ENCODE results near the gene NAT14.

NAT14 gene

GRCh38 chr19:55500368-55500952, 15.5 kb downstream of the NAT14 start:
- no peak for DNase-seq (ENCODE audit: low read depth in 1 of 2, low spot score in 1 of 2)

- no peak for DNase-seq (ENCODE audit: low read depth in 1 of 2, low spot score in 1 of 2)
Measured at GRCh38 chr19:55502197-55502952, 17.4 kb downstream of the NAT14 start.

GRCh38 chr19:55503157-55503501, 18.1 kb downstream of the NAT14 start:
- DNase-seq (ENCODE audit: low read depth in 1 of 2, low spot score in 1 of 2) = no peak

GRCh38 chr19:55503502-55504251, 18.7 kb downstream of the NAT14 start:
- peak; percentile 86 to 93 for DNase-seq (ENCODE audit: low read depth in 1 of 2, low spot score in 1 of 2)

- no peak for DNase-seq (ENCODE audit: low read depth in 1 of 2, low spot score in 1 of 2)
Measured at GRCh38 chr19:55504252-55504603, 19.2 kb downstream of the NAT14 start.

- DNase-seq (ENCODE audit: low read depth in 1 of 2, low spot score in 1 of 2) = no peak
Measured at GRCh38 chr19:55504981-55505380, 20.0 kb downstream of the NAT14 start.

- no peak for DNase-seq (ENCODE audit: low read depth in 1 of 2, low spot score in 1 of 2)
Measured at GRCh38 chr19:55508120-55508519, 23.1 kb downstream of the NAT14 start.

GRCh38 chr19:55516878-55517620, 32.1 kb downstream of the NAT14 start:
- DNase-seq (ENCODE audit: low read depth in 1 of 2, low spot score in 1 of 2) = peak; percentile 79 to 84

GRCh38 chr19:55519451-55520311, 34.7 kb downstream of the NAT14 start:
- DNase-seq (ENCODE audit: low read depth in 1 of 2, low spot score in 1 of 2) = no peak

- DNase-seq (ENCODE audit: low read depth in 1 of 2, low spot score in 1 of 2) = no peak
Measured at GRCh38 chr19:55520691-55521292, 35.8 kb downstream of the NAT14 start.

GRCh38 chr19:55525289-55526101, 40.5 kb downstream of the NAT14 start:
- no peak for DNase-seq (ENCODE audit: low read depth in 1 of 2, low spot score in 1 of 2)

GRCh38 chr19:55526216-55527196, 41.5 kb downstream of the NAT14 start:
- DNase-seq (ENCODE audit: low read depth in 1 of 2, low spot score in 1 of 2) = no peak

- DNase-seq (ENCODE audit: low read depth in 1 of 2, low spot score in 1 of 2) = no peak
Measured at GRCh38 chr19:55527197-55528029, 42.4 kb downstream of the NAT14 start.

GRCh38 chr19:55528030-55528803, 43.2 kb downstream of the NAT14 start:
- DNase-seq (ENCODE audit: low read depth in 1 of 2, low spot score in 1 of 2) = no peak

- no peak for DNase-seq (ENCODE audit: low read depth in 1 of 2, low spot score in 1 of 2)
Measured at GRCh38 chr19:55529636-55530234, 44.7 kb downstream of the NAT14 start.

GRCh38 chr19:55530996-55531395, 46.0 kb downstream of the NAT14 start:
- no peak for DNase-seq (ENCODE audit: low read depth in 1 of 2, low spot score in 1 of 2)

Data from activated T-helper 1 cell treated with anti-CD3 and anti-CD28 coated beads, Interleukin-2, amount 50 U/mL, for 16 hours (primary cell).